Spleen (tissue), 11 donors: ENCODE measurements around the gene PTGS1. TPM values are rescaled to one million over a fixed set of nuclear protein-coding genes. Genes with fewer than 3 reads are reported as not detected.

Experiments used
- DNase-seq: peaks from one replicate; pipeline ENCODE4 v3.0.0-alpha.2; 2020
- H3K27ac ChIP-seq, 8 donors: fragments of 200-600 bp; sonication (generic) in 7 of 8; 1 replicate in 4 of 8; 2 replicates in 4 of 8; pipeline versions ENCODE4 v1.5.0 to v1.8.0; 2016 to 2021; ENCODE audit warnings: inconsistent platforms in 4 of 8, mild to moderate bottlenecking in 4 of 8, moderate library complexity in 1 of 8
- H3K27me3 ChIP-seq, 7 donors: fragments of 200-600 bp; sonication (generic) in 6 of 7; replicated peaks in 1 of 7; 1 replicate in 4 of 7; 2 replicates in 3 of 7; pipeline versions ENCODE4 v1.5.0 to v1.8.0; 2016 to 2021; ENCODE audit warnings: inconsistent platforms in 3 of 7, mild to moderate bottlenecking in 1 of 7
- H3K36me3 ChIP-seq, 6 donors: fragments of 200-600 bp; sonication (generic) in 5 of 6; 1 replicate in 4 of 6; 2 replicates in 2 of 6; pipeline versions ENCODE4 v1.5.0 to v1.8.0; 2016 to 2021; ENCODE audit warnings: inconsistent platforms in 2 of 6
- H3K4me1 ChIP-seq, 6 donors: fragments of 200-600 bp; sonication (generic) in 5 of 6; 1 replicate in 3 of 6; 2 replicates in 3 of 6; pipeline versions ENCODE4 v1.5.0 to v1.8.0; 2016 to 2021; ENCODE audit warnings: inconsistent platforms in 3 of 6
- H3K4me3 ChIP-seq, 8 donors: fragments of 200-600 bp; sonication (generic) in 7 of 8; 1 replicate in 4 of 8; 2 replicates in 4 of 8; pipeline versions ENCODE4 v1.5.0 to v1.8.0; 2016 to 2021; ENCODE audit warnings: inconsistent platforms in 4 of 8, mild to moderate bottlenecking in 4 of 8, moderate library complexity in 2 of 8
- H3K9me3 ChIP-seq, 8 donors: fragments of 200-600 bp; sonication (generic) in 7 of 8; 1 replicate in 4 of 8; 2 replicates in 4 of 8; pipeline versions ENCODE4 v1.5.0 to v1.8.0; 2016 to 2021; ENCODE audit warnings: inconsistent platforms in 4 of 8
- CTCF ChIP-seq, 11 experiments: fragments of 200-600 bp in 7 of 11; fragments of 450-650 bp in 4 of 11; sonication (generic) in 4 of 11; IDR thresholded peaks in 8 of 11; conservative IDR thresholded peaks in 3 of 11; 1 replicate in 7 of 11; 2 replicates in 4 of 11; pipeline versions ENCODE4 v1.4.0 to v1.8.0; 2016 to 2021; ENCODE audit warnings: antibody characterized with exemption in 11 of 11, inconsistent platforms in 4 of 11, mild to moderate bottlenecking in 1 of 11
- POLR2A ChIP-seq, 3 donors: fragments of 450-650 bp; IDR thresholded peaks; one replicate each; pipeline ENCODE4 v1.5.1; 2017; ENCODE audit warnings: antibody characterized with exemption in 3 of 3, mild to moderate bottlenecking in 1 of 3
- POLR2AphosphoS5 ChIP-seq, 3 donors: sonication (generic); formaldehyde crosslinking; IDR thresholded peaks; one replicate each; pipeline ENCODE4 v1.5.1; 2017; ENCODE audit warnings: antibody characterized with exemption in 3 of 3
- WGBS, 5 donors: extraction: QIAGEN DNeasy Blood & Tissue Kit in 3 of 5; methylation state at CpG; one replicate each; pipeline versions ENCODE4 v1.1.5 to v1.1.7; 2013 to 2018; 5-methylcytosine and 5-hydroxymethylcytosine counted together
- intact Hi-C: fragments of 100-400 bp; cut with DNase I; formaldehyde crosslinking; loops from one replicate; pipeline ENCODE4 v1.15.0; 2023; ENCODE audit warnings: low total_unique reads
- polyA plus RNA-seq, 3 donors: library from polyadenylated mRNA; stranded (reverse); fragments of 200-250 nt; gene quantifications; one replicate each; pipeline ENCODE4 v1.2.1, GENCODE V29; 2013
- total RNA-seq, 7 donors: library from RNA; depleted of rRNA in 3 of 7; stranded (reverse); fragments of >200 nt in 3 of 7; fragmentation: NEBNext Ultra II Directional in 4 of 7; extraction: Animal tissue kit (Norgen Biotek cat#: 25700) in 4 of 7; gene quantifications; one replicate each; pipeline versions ENCODE4 v1.1.0 to v1.2.1, GENCODE V29; 2016 to 2021
- donor health status: healthy with polysubstance abuse.
- donor health status: DM: no; HTN: no; CAD: no; lungs with moderate emphysema.
- donor health status: DM: no; HTN: no; CAD: no.
- donor health status: Bipolar disorder and iron deficiency.
- donor health status: healthy.
- donor health status: DM: no; HTN: no; CAD: no.
- donor health status: DM: yes; HTN: yes; CAD: no.

PTGS1 gene
- total and polyA plus RNA-seq, 10 donors = 2.8 to 18.6 (median 13.9) TPM

GRCh38 chr9:122332644-122333043 lies 38.2 kb upstream of the PTGS1 start:
- 60 to 81% (median 75%) methylated on average over 7 of the region's 7 CpGs for WGBS, 5 donors
- intact Hi-C loops = no loop called here
- Histone ChIP-seq H3K9me3 (no peaks in the 10 kb centered on the region), H3K4me1 (peaks cover 0 to 11% (median 2%) of the 10 kb centered on the region in 6 donors), H3K36me3 (peaks cover 0 to 22% (median 0%) of the 10 kb centered on the region in 6 donors), H3K4me3 (no peak overlapping the region), H3K27ac (peak overlapping the region in 1 of 8 donors; percentile 5), H3K27me3 (peaks cover 0 to 4% (median 0%) of the 10 kb centered on the region in 7 donors)
- TF ChIP-seq POLR2A (IDR thresholded peaks at IDR 0.05) = no peak
- no peak for DNase-seq

DNA sequence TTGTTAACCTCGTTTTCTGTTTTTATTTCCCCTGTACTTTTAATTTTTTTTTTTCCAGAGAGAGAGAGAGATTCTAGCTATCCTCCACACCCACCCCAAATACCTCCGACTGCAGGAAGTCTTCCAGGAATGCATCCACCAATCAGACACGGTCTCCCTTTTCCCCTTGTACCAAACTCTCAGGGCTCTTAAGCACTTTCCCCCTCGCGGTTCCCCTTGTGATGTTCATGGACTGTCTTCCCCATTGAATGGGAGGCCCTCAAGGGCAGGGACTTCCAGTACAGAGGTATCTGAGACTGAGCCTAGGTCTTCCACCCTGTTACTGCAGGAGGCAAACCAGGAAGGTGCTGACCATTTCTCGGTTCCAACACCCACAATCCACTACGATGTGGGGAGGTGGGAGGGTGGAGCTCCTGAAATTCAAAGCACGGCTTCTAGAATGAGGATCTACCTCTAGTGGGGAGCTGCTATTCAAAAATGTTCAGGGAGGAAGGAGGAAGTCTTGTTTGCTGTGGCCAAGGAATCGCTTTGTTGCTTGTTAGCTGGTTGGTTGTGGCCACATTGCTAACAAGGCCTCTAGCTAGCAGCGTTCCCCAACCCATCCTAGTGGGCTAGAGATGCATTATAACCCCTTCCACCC lies 37.5 kb upstream of the PTGS1 start:
- Histone ChIP-seq H3K27ac (no peak overlapping the region), H3K4me1 (peaks cover 0 to 11% (median 2%) of the 10 kb centered on the region in 6 donors), H3K9me3 (no peaks in the 10 kb centered on the region), H3K4me3 (no peak overlapping the region), H3K36me3 (peaks cover 0 to 17% (median 0%) of the 10 kb centered on the region in 6 donors), H3K27me3 (peaks cover 0 to 4% (median 0%) of the 10 kb centered on the region in 7 donors)
- 57 to 75% (median 66%) methylated on average over 10 of the region's 10 CpGs for WGBS, 5 donors
- TF ChIP-seq CTCF (IDR thresholded peaks at IDR 0.05 in 8 of 11, conservative IDR thresholded peaks at IDR 0.05 in 3 of 11) = no peak
- no peak for TF ChIP-seq POLR2A (IDR thresholded peaks at IDR 0.05)
- no peak for TF ChIP-seq POLR2AphosphoS5 (IDR thresholded peaks at IDR 0.05)
- DNase-seq = no peak
- intact Hi-C loops = no loop called here

GRCh38 chr9:122334916-122335315 lies 35.9 kb upstream of the PTGS1 start:
- TF ChIP-seq POLR2A (IDR thresholded peaks at IDR 0.05) = no peak
- TF ChIP-seq CTCF (IDR thresholded peaks at IDR 0.05 in 8 of 11, conservative IDR thresholded peaks at IDR 0.05 in 3 of 11) = no peak
- TF ChIP-seq POLR2AphosphoS5 (IDR thresholded peaks at IDR 0.05) = no peak
- Histone ChIP-seq H3K36me3 (peaks cover 0 to 6% (median 0%) of the 10 kb centered on the region in 6 donors), H3K27ac (no peak overlapping the region), H3K4me1 (peaks cover 0 to 11% (median 3%) of the 10 kb centered on the region in 6 donors), H3K9me3 (no peaks in the 10 kb centered on the region), H3K4me3 (no peak overlapping the region), H3K27me3 (peaks cover 0 to 4% (median 0%) of the 10 kb centered on the region in 7 donors)
- DNase-seq = no peak
- intact Hi-C loops = no loop called here
- WGBS, 5 donors = 91 to 97% (median 93%) methylated on average over 4 of the region's 4 CpGs

GRCh38 chr9:122336189-122336588 lies 34.6 kb upstream of the PTGS1 start:
- Histone ChIP-seq H3K27me3 (peaks cover 0 to 4% (median 0%) of the 10 kb centered on the region in 7 donors), H3K36me3 (no peaks in the 10 kb centered on the region), H3K27ac (no peak overlapping the region), H3K4me1 (peaks cover 0 to 11% (median 2%) of the 10 kb centered on the region in 6 donors), H3K4me3 (no peak overlapping the region), H3K9me3 (no peaks in the 10 kb centered on the region)
- DNase-seq = no peak
- WGBS, 5 donors = 81 to 99% (median 94%) methylated on average over 5 of the region's 5 CpGs
- no peak for TF ChIP-seq POLR2AphosphoS5 (IDR thresholded peaks at IDR 0.05)
- TF ChIP-seq CTCF (IDR thresholded peaks at IDR 0.05 in 8 of 11, conservative IDR thresholded peaks at IDR 0.05 in 3 of 11) = no peak
- TF ChIP-seq POLR2A (IDR thresholded peaks at IDR 0.05) = no peak
- intact Hi-C loops = no loop called here
